Muscle of leg (tissue), 11 donors: ENCODE results near the gene ITIH1. TPM values are rescaled to one million over a fixed set of nuclear protein-coding genes. Genes with fewer than 3 reads are reported as not detected.

ENCODE experiments used
- DNase-seq: peaks from one replicate; pipeline ENCODE4 v3.0.0; 2013
- H3K27ac ChIP-seq: one replicate; pipeline ENCODE4 v1.5.1; 2013; ENCODE audit warnings: mild to moderate bottlenecking, low read length, control low read depth
- H3K27me3 ChIP-seq: one replicate; pipeline ENCODE4 v1.6.1; 2013; ENCODE audit warnings: low read length; ENCODE audit not compliant: control insufficient read depth, insufficient read depth
- H3K36me3 ChIP-seq: one replicate; pipeline ENCODE4 v1.6.1; 2013; ENCODE audit warnings: low read length; ENCODE audit not compliant: control insufficient read depth, insufficient read depth
- H3K4me1 ChIP-seq: one replicate; pipeline ENCODE4 v1.6.1; 2013; ENCODE audit warnings: low read length; ENCODE audit not compliant: control insufficient read depth, insufficient read depth
- H3K4me3 ChIP-seq: one replicate; pipeline ENCODE4 v1.5.1; 2013; ENCODE audit warnings: low read length, control low read depth
- H3K9me3 ChIP-seq: replicated peaks from 2 replicates; pipeline ENCODE4 v1.6.1; 2013; ENCODE audit warnings: low read depth, low read length; ENCODE audit not compliant: control insufficient read depth
- WGBS: methylation state at CpG from one replicate; pipeline ENCODE4 v1.1.5; 2013; ENCODE audit warnings: missing lambda C conversion rate; ENCODE audit not compliant: insufficient coverage; 5-methylcytosine and 5-hydroxymethylcytosine counted together
- polyA plus RNA-seq, 8 donors: library from polyadenylated mRNA; unstranded; fragments of 120-200 nt; gene quantifications; one replicate each; pipeline versions ENCODE4 v1.2.1 to v1.2.3, GENCODE V29; 2013; ENCODE audit warnings: inconsistent platforms in 1 of 8, low replicate concordance in 1 of 8; ENCODE audit not compliant: insufficient read length in 8 of 8, insufficient read depth in 1 of 8
- total RNA-seq: library from RNA; stranded (reverse); fragments of 120-200 nt; gene quantifications from one replicate; pipeline ENCODE4 v1.2.4, GENCODE V29; 2013

Gene ITIH1
- total and polyA plus RNA-seq, 9 donors: 0.22 to 3.3 (median 1.5) TPM; not detected in 6

- Histone ChIP-seq H3K9me3 (no peaks in the 10 kb centered on the region), H3K4me3 (no peak overlapping the region), H3K27me3 (no peaks in the 10 kb centered on the region), H3K4me1 (no peaks in the 10 kb centered on the region), H3K36me3 (peaks cover 19% of the 10 kb centered on the region), H3K27ac (no peak overlapping the region)
- DNase-seq: no peak
- 85% methylated on average over 3 of the region's 6 CpGs for whole genome bisulfite sequencing
These were observed 38.8 kb downstream of the ITIH1 start for GRCh38 chr3:52816199-52816598.

DNA sequence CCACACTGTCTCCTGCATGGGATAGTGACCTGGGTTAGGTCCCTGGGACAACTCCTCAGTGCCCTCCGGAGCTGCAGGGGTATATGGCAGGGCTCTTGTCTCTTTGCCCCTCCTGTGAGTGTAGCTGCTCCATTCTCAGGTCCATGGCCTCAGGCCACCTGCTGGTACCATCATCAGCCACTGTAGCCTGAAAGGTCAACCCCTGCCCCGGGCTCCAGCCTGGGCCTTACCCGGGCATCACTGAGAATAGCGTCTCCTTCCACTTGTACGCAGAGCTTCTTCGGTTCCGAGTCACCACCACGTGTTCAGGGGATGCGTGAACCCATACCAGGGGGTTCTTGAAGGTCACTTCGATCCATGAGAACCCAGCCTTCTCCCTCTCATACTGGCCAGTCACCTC is 39.3 kb downstream of the ITIH1 start:
- Histone ChIP-seq H3K36me3 (peaks cover 23% of the 10 kb centered on the region), H3K9me3 (no peaks in the 10 kb centered on the region), H3K27ac (no peak overlapping the region), H3K4me3 (no peak overlapping the region), H3K27me3 (no peaks in the 10 kb centered on the region), H3K4me1 (no peaks in the 10 kb centered on the region)
- DNase-seq: no peak
- 91% methylated on average over 10 of the region's 10 CpGs for WGBS

DNA sequence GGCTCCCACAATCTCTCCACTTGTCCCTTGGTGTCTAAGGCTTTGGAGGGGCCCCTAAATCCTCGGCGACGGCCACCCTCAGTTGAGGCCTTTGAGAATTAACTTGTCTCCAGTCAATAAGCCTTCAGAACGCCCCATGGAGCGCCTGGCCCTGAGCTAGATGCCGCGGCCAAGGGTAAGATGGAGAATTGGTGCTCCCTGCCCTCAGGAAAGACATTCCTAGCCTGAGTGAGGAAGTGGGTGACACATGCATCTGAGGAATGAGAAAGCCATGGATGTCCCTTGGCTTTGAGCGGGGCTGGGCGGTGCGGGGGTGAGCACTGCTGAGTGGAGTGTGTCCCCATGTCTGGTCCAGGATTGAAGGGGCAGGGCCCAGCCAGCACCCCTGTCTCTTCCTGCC is 39.8 kb downstream of the ITIH1 start:
- 94% methylated on average over 7 of the region's 10 CpGs for WGBS
- no peak for DNase-seq
- H3K27me3 ChIP-seq: no peaks in the 10 kb centered on the region
- H3K27ac ChIP-seq: no peak overlapping the region
- H3K9me3 ChIP-seq: no peaks in the 10 kb centered on the region
- no peak overlapping the region for H3K4me3 ChIP-seq
- H3K36me3 ChIP-seq: peaks cover 23% of the 10 kb centered on the region
- H3K4me1 ChIP-seq: no peaks in the 10 kb centered on the region

DNA sequence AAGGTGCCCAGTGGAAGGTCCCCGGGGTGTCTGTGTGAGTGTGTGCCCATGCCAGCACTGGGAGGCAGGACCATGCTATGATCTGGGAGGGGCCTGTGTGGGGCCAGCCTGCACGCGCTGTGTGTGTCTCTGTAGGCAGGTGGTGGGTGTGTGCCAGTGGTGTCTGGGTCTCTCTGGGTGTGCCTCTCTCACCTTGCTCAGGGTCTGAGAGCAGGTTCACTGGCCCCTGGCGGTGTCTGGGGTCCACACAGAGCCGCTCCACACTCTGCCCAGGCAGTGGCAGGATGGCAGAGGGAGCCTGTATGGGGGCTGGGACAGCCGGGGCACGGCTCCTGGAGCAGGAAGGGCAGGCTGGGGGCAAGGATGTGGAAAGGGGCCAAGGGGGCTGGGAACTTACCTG is 40.5 kb downstream of the ITIH1 start:
- Histone ChIP-seq H3K9me3 (no peaks in the 10 kb centered on the region), H3K27ac (no peak overlapping the region), H3K4me3 (no peak overlapping the region), H3K27me3 (no peaks in the 10 kb centered on the region), H3K36me3 (peaks cover 23% of the 10 kb centered on the region), H3K4me1 (no peaks in the 10 kb centered on the region)
- no peak for DNase-seq
- 92% methylated on average over 7 of the region's 7 CpGs for WGBS

DNA sequence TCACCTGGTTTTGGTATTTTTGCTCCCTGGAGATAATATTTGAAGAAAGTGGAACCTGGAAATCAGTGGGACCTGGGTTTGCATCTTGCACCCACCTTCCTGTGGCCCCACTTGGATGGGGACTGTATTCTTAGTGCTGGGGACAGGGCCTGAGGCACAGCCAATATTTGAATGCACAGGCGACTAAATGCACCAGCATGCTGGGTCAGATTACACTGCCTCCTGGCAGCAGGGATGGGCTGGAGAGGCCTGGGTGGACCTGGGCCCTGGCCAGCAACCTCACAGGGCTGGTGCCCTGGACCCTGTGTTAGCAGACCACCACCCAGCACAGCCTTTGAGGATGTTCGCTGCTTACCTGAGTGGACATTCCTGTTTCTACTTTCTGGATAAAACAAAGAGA is 42.5 kb downstream of the ITIH1 start:
- H3K4me3 ChIP-seq: no peak overlapping the region
- H3K36me3 ChIP-seq: peaks cover 23% of the 10 kb centered on the region
- no peaks in the 10 kb centered on the region for H3K4me1 ChIP-seq
- no peaks in the 10 kb centered on the region for H3K27me3 ChIP-seq
- no peak overlapping the region for H3K27ac ChIP-seq
- WGBS: 59% methylated on average over 2 of the region's 2 CpGs
- H3K9me3 ChIP-seq: no peaks in the 10 kb centered on the region
- no peak for DNase-seq

DNA sequence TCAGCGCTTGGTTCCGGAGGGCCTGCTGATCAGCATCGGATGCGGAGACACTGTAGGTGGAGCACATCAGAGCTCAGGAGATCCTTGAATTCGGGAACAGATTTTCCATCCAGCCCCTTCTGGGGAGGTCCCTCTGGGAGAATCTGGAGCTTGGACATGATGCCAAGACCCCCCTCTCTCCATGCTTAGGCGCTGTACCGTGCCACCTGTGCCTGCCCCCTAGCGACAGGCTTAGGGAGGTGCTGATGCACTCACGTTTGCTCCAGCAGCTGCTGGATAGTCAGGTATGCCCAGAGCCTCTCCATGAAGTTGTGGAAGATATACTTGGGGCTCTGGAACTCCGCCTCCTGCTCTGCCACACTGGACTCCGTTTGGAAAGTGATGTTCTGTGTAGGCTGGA is 43.3 kb downstream of the ITIH1 start:
- H3K36me3 ChIP-seq: peaks cover 23% of the 10 kb centered on the region
- no peak for DNase-seq
- no peaks in the 10 kb centered on the region for H3K9me3 ChIP-seq
- 46% methylated on average over 11 of the region's 11 CpGs for WGBS
- H3K27me3 ChIP-seq: no peaks in the 10 kb centered on the region
- H3K4me1 ChIP-seq: no peaks in the 10 kb centered on the region
- no peak overlapping the region for H3K27ac ChIP-seq
- H3K4me3 ChIP-seq: no peak overlapping the region

GRCh38 chr3:52822363-52822762 is 45.0 kb downstream of the ITIH1 start:
- 93% methylated on average over 3 of the region's 5 CpGs for WGBS
- Histone ChIP-seq H3K9me3 (no peaks in the 10 kb centered on the region), H3K27ac (no peak overlapping the region), H3K27me3 (no peaks in the 10 kb centered on the region), H3K36me3 (peaks cover 26% of the 10 kb centered on the region), H3K4me1 (no peaks in the 10 kb centered on the region), H3K4me3 (no peak overlapping the region)
- no peak for DNase-seq

DNA sequence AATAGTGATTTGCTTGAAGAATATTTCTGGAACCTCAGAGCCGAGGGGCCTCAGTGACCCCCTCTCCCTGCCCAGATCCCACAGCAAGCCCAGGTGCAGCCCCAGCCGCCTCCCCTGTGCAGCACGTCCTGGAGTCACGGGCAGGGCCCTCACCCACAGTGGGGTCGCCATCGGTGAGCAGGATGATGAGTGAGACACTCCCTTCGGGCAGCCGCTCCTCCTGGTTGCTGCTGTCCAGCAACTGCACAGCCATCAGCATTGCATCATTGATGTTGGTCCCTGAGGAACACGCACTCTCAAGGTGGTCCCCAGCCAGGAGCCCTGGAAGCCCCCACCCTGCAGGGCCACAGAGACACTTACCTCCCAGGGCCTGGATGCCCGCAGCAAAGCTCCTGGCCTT is 46.6 kb downstream of the ITIH1 start:
- WGBS: 83% methylated on average over 8 of the region's 10 CpGs
- no peaks in the 10 kb centered on the region for H3K9me3 ChIP-seq
- H3K4me1 ChIP-seq: no peaks in the 10 kb centered on the region
- no peak for DNase-seq
- peaks cover 26% of the 10 kb centered on the region for H3K36me3 ChIP-seq
- H3K27ac ChIP-seq: no peak overlapping the region
- no peak overlapping the region for H3K4me3 ChIP-seq
- no peaks in the 10 kb centered on the region for H3K27me3 ChIP-seq

DNA sequence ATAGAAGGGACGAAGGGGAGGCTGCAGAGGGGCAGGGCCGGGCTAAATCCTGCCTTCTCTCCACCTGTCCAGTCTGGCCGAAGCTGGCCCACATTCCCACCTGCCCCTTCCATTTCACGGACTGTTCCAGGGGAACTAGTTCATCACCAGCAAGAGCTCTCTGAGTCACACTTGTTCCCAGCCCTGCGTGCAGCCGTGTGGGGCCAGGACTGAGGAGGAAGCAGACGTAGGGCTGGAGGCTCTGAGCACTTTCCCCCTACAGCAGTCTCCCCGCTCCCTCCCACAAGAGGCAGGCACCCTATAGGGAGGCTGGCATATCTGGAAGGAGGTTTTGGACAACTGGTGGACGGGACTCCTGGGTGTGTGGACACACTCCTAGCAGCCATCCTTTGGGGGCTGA is 50.0 kb downstream of the ITIH1 start:
- H3K9me3 ChIP-seq: no peaks in the 10 kb centered on the region
- no peaks in the 10 kb centered on the region for H3K27me3 ChIP-seq
- no peak overlapping the region for H3K27ac ChIP-seq
- no peak overlapping the region for H3K4me3 ChIP-seq
- WGBS: 64% methylated on average over 3 of the region's 9 CpGs
- DNase-seq: no peak
- peaks cover 17% of the 10 kb centered on the region for H3K4me1 ChIP-seq
- peaks cover 19% of the 10 kb centered on the region for H3K36me3 ChIP-seq

- Histone ChIP-seq H3K27ac (no peak overlapping the region), H3K4me1 (peaks cover 22% of the 10 kb centered on the region), H3K9me3 (no peaks in the 10 kb centered on the region), H3K4me3 (no peak overlapping the region), H3K27me3 (no peaks in the 10 kb centered on the region), H3K36me3 (peaks cover 19% of the 10 kb centered on the region)
- DNase-seq: no peak
- 58% methylated on average over 6 of the region's 10 CpGs for WGBS
These were observed 50.5 kb downstream of the ITIH1 start for GRCh38 chr3:52827866-52828376.

- no peak overlapping the region for H3K27ac ChIP-seq
- H3K4me3 ChIP-seq: no peak overlapping the region
- no CpG with 5 or more reads among the region's 3 CpGs for WGBS
- no peaks in the 10 kb centered on the region for H3K9me3 ChIP-seq
- H3K4me1 ChIP-seq: peaks cover 37% of the 10 kb centered on the region
- no peaks in the 10 kb centered on the region for H3K27me3 ChIP-seq
- H3K36me3 ChIP-seq: peaks cover 17% of the 10 kb centered on the region
- DNase-seq: no peak
These were observed 52.1 kb downstream of the ITIH1 start for GRCh38 chr3:52829482-52829881.
